Dermis blood vessel endothelial cell (primary cell): ENCODE data around the gene WDR1. TPM values are rescaled to one million over a fixed set of nuclear protein-coding genes. Genes with fewer than 3 reads are reported as not detected.
A peak's percentile ranks its signal among the peaks of the same experiment; 100 is the strongest.

ENCODE experiments used
- DNase-seq: peaks from one replicate; pipeline ENCODE4 v3.0.0; 2010
- total RNA-seq: library from RNA; depleted of rRNA; stranded (reverse); fragments of >200 nt; gene quantifications from 2 replicates; pipeline ENCODE4 v1.2.3, GENCODE V29; 2014

The WDR1 gene
- total RNA-seq, 1 donor from 2014 or later, result 344 TPM

- no peak for DNase-seq
Measured at GRCh38 chr4:10034612-10035104, 81.9 kb downstream of the WDR1 start.

- DNase-seq, result no peak
Measured at GRCh38 chr4:10034136-10034535, 82.5 kb downstream of the WDR1 start.

- DNase-seq, result peak; percentile 53
Measured at GRCh38 chr4:10033191-10033881, 83.3 kb downstream of the WDR1 start.

GRCh38 chr4:10032625-10033024, 84.0 kb downstream of the WDR1 start:
- peak; percentile 64 for DNase-seq

- DNase-seq, result peak; percentile 34
Measured at GRCh38 chr4:10031668-10032590, 84.7 kb downstream of the WDR1 start.

- no peak for DNase-seq
Measured at GRCh38 chr4:10030972-10031667, 85.5 kb downstream of the WDR1 start.

- no peak for DNase-seq
Measured at GRCh38 chr4:10029403-10029802, 87.2 kb downstream of the WDR1 start.

- DNase-seq, result no peak
Measured at GRCh38 chr4:10028910-10029309, 87.7 kb downstream of the WDR1 start.

GRCh38 chr4:10026485-10026884, 90.1 kb downstream of the WDR1 start:
- DNase-seq, result no peak

GRCh38 chr4:10025230-10025806, 91.3 kb downstream of the WDR1 start:
- DNase-seq, result no peak

Other genes starting within 250 kb of the WDR1 start
- gene SLC2A9, start 95.3 kb downstream of the WDR1 start, total RNA-seq, result 0.74 and 2.9 TPM in 2 replicates